ACHN (cell line): ENCODE measurements around the gene RBBP4.
"Not testable (repeated sequence)": the region's sequence is repeated elsewhere in the genome, so short reads cannot be mapped to it uniquely, and the experiment has no call there.

Experiments
- DNase-seq: peaks from one replicate; pipeline ENCODE4 v3.0.0-alpha.2; 2015
- in situ Hi-C: cut with HindIII; loops from 2 replicates; pipeline ENCODE4 v1.10.0; 2017; ENCODE audit warnings: low sequenced_read_pairs, low pct_ligation_motif_present, low pct_unique_long_range_greater_than_20kb

Gene RBBP4

DNA sequence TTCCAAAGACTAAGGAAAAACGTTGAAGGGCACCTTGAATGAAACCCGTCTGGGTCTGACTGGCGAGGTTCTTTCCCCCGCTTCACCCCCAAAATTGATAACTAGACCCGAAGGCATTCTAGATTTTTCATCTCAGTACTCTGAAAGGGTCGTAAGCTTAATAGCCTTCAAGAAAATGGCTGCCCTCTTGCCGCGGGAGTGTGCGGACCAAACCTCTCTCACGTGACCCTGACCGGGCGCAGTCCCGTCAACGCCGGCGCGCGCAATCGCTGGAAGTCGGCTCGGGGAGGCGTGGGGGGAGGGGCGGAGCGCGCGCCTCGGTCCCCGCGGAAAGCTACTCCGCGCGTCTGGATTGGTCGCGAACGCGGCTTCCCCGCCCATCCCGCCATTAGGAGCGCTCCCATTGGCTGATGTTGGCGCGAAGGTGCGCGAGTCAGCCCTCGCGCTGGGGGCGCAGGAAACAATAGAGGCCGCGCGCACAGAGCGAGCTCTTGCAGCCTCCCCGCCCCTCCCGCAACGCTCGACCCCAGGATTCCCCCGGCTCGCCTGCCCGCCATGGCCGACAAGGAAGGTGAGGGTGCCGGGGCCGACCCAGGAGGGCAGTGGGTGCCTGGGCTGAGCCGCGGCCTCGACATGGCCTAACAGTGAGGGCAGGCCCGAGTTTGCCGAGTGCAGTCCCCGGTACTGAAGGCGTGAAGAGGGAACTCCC lies at the start of gene RBBP4:
TSS of gene RBBP4 (plus strand) at position 457 of the 709 bp plus-strand sequence. CDS start at position 556, 99 bp downstream.
- peak; percentile 95 for DNase-seq
- in situ Hi-C loops: no loop called here

GRCh38 chr1:32605711-32606424 lies 45.1 kb upstream of the RBBP4 start:
- in situ Hi-C loops: no loop called here
- DNase-seq: no peak

- in situ Hi-C loops: no loop called here
- no peak for DNase-seq
Observed at GRCh38 chr1:32606565-32607371, 44.2 kb upstream of the RBBP4 start.

DNA sequence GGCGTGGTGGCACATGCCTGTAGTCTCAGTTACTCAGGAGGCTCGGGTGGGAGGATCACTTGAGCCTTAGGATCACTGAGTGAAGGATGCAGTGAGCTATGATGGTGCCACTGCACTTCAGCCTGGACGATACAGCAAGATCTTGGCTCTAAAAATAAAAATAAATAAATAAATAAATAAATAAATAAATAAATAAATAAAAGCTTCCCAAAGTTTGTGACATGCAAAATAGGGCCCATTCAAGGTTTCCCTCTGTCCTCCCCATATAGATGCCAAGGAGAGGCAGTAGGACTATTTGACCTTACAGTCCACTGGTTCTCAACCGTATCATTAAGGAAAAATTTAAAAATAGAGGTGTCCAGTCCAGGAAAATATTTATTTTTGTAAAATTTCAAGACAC lies 41.8 kb upstream of the RBBP4 start:
- no peak for DNase-seq
- in situ Hi-C loops: no loop called here

- DNase-seq: no peak
- in situ Hi-C loops: no loop called here
Observed at GRCh38 chr1:32611859-32612188, 39.2 kb upstream of the RBBP4 start.

- in situ Hi-C loops: no loop called here
- DNase-seq: peak; percentile 86
Observed at GRCh38 chr1:32612189-32612881, 38.7 kb upstream of the RBBP4 start.

- no peak for DNase-seq
- in situ Hi-C loops: no loop called here
Observed at GRCh38 chr1:32613472-32613871, 37.5 kb upstream of the RBBP4 start.

- peak; percentile 30 for DNase-seq
- in situ Hi-C loops: no loop called here
Observed at GRCh38 chr1:32618673-32619221, 32.3 kb upstream of the RBBP4 start.

- in situ Hi-C loops: no loop called here
- DNase-seq: peak; percentile 34
Observed at GRCh38 chr1:32619701-32620485, 31.1 kb upstream of the RBBP4 start.

DNA sequence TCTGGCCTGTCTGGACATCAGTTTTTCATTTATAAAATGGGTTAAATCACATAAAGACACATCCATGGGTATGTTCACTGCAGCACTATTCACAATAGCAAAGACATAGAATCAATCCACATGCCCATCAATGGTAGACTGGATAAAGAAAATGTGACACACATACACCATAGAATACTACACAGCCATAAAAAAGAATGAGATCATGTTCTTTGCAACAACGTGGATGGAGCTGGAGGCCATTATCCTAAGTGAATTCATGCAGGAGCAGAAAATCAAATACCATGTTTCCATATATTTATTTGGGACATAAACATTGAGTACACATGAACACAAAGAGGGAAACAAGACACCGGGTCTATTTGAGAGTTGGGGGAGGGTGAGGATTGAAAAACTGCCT lies 28.8 kb upstream of the RBBP4 start:
- in situ Hi-C loops: no loop called here
- no peak for DNase-seq

- no peak for DNase-seq
- in situ Hi-C loops: no loop called here
Observed at GRCh38 chr1:32622806-32623681, 28.0 kb upstream of the RBBP4 start.

- DNase-seq: no peak
- in situ Hi-C loops: no loop called here
Observed at GRCh38 chr1:32623775-32624174, 27.2 kb upstream of the RBBP4 start.

GRCh38 chr1:32626176-32626575 lies 24.8 kb upstream of the RBBP4 start:
- DNase-seq: no peak

GRCh38 chr1:32627596-32628162 lies 23.3 kb upstream of the RBBP4 start:
- DNase-seq: no peak
- in situ Hi-C loops: no loop called here

More at GRCh38 chr1:32626176-32626575, 24.8 kb upstream of the RBBP4 start:
- in situ Hi-C loops: no loop called here

DNA sequence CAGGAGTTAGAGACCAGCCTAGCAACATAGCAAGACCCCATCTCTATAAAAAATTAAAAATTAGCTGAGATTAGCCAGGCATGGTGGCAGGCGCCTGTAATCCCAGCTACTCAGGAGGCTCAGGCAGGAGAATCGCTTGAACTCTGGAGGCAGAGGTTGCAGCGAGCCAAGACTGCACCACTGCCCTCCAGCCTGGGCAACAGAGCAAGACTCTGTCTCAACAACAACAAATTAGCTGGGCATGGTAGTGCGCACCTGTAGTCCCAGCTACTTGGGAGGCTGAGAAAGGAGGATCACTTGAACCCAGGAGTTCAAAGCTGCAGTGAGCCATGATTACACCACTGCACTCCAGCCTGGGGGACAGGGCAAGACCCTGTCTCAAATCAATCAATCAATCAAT lies 20.8 kb upstream of the RBBP4 start:
- in situ Hi-C loops, DNase-seq: not testable (repeated sequence)

- DNase-seq: no peak
- in situ Hi-C loops: no loop called here
Observed at GRCh38 chr1:32632829-32633228, 18.2 kb upstream of the RBBP4 start.
